Activated CD4-positive, alpha-beta memory T cell treated with anti-CD3 and anti-CD28 coated beads, Interleukin-2, amount 10 ng/mL, durations not matched to agents 7 days and 5 days (primary cell): Measurements from ENCODE around the gene DOCK11. TPM values are rescaled to one million over a fixed set of nuclear protein-coding genes. Genes with fewer than 3 reads are reported as not detected.
A peak's percentile ranks its signal among the peaks of the same experiment; 100 is the strongest.

ENCODE experiments used
- CTCF ChIA-PET: fragments of 350-600 bp; sonication (Branson Sonifier 250); formaldehyde crosslinking; loops from one replicate; lab custom pipeline; 2021; ENCODE audit warnings: antibody characterized with exemption, inconsistent platforms; lab: Charles Lee
- POLR2A ChIA-PET: fragments of 350-600 bp; sonication (Branson Sonifier 250); formaldehyde crosslinking; loops from one replicate; lab custom pipeline; 2021; ENCODE audit warnings: antibody characterized with exemption; lab: Charles Lee
- DNase-seq: peaks from one replicate; pipeline ENCODE4 v3.0.0-alpha.2; 2020
- H3K27ac Mint-ChIP-seq: one replicate; pipeline ENCODE4 v1.8.0; 2021; ENCODE audit warnings: mild to moderate bottlenecking, mixed read lengths
- H3K27me3 Mint-ChIP-seq: one replicate; pipeline ENCODE4 v1.8.0; 2021; ENCODE audit warnings: mixed read lengths
- H3K36me3 Mint-ChIP-seq: one replicate; pipeline ENCODE4 v1.8.0; 2021; ENCODE audit warnings: low read depth, mixed read lengths
- H3K4me1 Mint-ChIP-seq: one replicate; pipeline ENCODE4 v1.8.0; 2021; ENCODE audit warnings: mixed read lengths
- H3K4me3 Mint-ChIP-seq: one replicate; pipeline ENCODE4 v1.8.0; 2021; ENCODE audit warnings: mild to moderate bottlenecking, mixed read lengths
- H3K9me3 Mint-ChIP-seq: one replicate; pipeline ENCODE4 v1.8.0; 2021; ENCODE audit warnings: mixed read lengths
- total RNA-seq, 2 experiments: library from RNA; stranded (reverse); gene quantifications; one replicate each; pipeline ENCODE4 v1.2.3, GENCODE V29; 2021

DOCK11 gene
- total RNA-seq, 2 experiments from 2014 or later = 79.0 to 82.9 TPM

DNA sequence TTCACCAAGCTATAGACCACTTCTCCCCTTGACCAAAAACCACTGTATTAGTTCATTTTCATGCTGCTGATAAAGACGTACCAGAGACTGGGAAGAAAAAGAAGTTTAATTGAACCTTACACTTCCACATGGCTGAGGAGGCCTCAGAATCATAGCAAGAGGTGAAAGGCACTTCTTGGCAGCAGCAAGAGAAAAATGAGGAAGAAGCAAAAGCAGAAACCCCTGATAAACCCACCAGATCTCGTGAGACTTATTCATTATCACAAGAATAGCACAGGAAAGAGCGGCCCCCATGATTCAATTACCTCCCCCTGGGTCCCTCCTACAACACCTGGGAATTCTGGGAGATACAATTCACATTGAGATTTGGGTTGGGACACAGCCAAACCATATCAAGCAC, 97.8 kb downstream of the DOCK11 start:
- POLR2A ChIA-PET = no interaction called here
- no peak for DNase-seq
- H3K27ac Mint-ChIP-seq = no peak overlapping the region
- H3K9me3 Mint-ChIP-seq = no peaks in the 10 kb centered on the region
- H3K27me3 Mint-ChIP-seq = no peaks in the 10 kb centered on the region
- peaks cover 3% of the 10 kb centered on the region for H3K4me1 Mint-ChIP-seq
- CTCF ChIA-PET = no interaction called here
- H3K36me3 Mint-ChIP-seq = peaks cover 60% of the 10 kb centered on the region
- H3K4me3 Mint-ChIP-seq = no peak overlapping the region

GRCh38 chrX:118594697-118595420, 99.2 kb downstream of the DOCK11 start:
- Mint-ChIP-seq H3K9me3 (no peaks in the 10 kb centered on the region), H3K27me3 (no peaks in the 10 kb centered on the region), H3K4me3 (no peak overlapping the region), H3K4me1 (peaks cover 3% of the 10 kb centered on the region), H3K36me3 (peaks cover 56% of the 10 kb centered on the region), H3K27ac (no peak overlapping the region)
- CTCF ChIA-PET = no interaction called here
- POLR2A ChIA-PET = no interaction called here
- no peak for DNase-seq

DNA sequence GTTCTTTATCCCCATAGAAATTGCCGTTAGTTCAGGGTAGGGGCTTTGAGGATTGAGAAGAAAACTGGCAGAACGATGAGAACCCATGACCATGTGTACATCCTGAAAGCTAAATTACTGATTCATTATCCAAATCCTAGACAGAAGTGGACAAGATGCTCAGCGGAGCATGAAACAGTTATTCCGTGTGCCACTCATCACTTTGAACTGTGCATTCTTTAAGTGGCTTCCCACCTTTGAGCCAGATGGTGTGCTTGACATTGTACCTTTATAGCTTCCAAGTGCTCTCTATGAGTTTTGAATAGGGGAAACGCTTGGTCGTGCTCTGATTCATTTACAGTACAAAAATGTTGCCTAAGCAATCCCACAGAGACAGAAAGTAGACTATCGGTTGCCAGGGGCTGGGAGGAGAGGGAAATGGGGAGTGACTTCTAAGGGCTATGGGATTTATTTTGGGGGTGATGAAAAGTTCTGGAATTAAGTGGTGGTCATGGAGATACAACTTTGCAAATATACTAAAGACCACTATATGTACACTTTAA, 100.0 kb downstream of the DOCK11 start:
- Mint-ChIP-seq H3K9me3 (no peaks in the 10 kb centered on the region), H3K4me1 (peaks cover 3% of the 10 kb centered on the region), H3K4me3 (no peak overlapping the region), H3K27ac (no peak overlapping the region), H3K27me3 (no peaks in the 10 kb centered on the region), H3K36me3 (peaks cover 54% of the 10 kb centered on the region)
- ChIA-PET POLR2A (no interaction called here), CTCF (no interaction called here)
- no peak for DNase-seq

DNA sequence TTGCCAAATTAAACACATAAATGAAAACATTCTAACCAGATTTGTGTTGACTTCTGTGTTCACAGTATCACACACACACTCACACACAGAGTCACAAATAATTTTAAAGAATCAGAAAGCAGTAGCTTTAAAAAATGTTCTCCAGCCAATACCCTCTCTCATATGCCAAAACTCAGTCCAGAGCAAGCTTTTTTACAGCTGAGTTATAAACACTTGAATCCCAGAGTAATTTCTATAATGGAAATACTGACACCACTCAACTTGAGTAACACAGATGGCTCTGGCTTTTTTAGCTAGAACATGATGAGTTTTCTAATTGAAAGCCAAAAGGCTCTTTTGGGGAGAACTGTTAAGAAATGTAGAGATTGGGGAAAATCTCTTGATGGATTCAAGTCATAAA, 100.8 kb downstream of the DOCK11 start:
- peaks cover 3% of the 10 kb centered on the region for H3K4me1 Mint-ChIP-seq
- ChIA-PET POLR2A (no interaction called here), CTCF (no interaction called here)
- H3K9me3 Mint-ChIP-seq = no peaks in the 10 kb centered on the region
- DNase-seq = no peak
- H3K27me3 Mint-ChIP-seq = no peaks in the 10 kb centered on the region
- H3K36me3 Mint-ChIP-seq = peaks cover 46% of the 10 kb centered on the region
- no peak overlapping the region for H3K27ac Mint-ChIP-seq
- H3K4me3 Mint-ChIP-seq = no peak overlapping the region

- no peak overlapping the region for H3K4me3 Mint-ChIP-seq
- no peaks in the 10 kb centered on the region for H3K27me3 Mint-ChIP-seq
- no peaks in the 10 kb centered on the region for H3K9me3 Mint-ChIP-seq
- H3K27ac Mint-ChIP-seq = no peak overlapping the region
- H3K4me1 Mint-ChIP-seq = peaks cover 6% of the 10 kb centered on the region
- POLR2A ChIA-PET = no interaction called here
- peak; percentile 16 for DNase-seq
- CTCF ChIA-PET = interaction anchor here (1.0 to 1.3 kb wide), 3 partner anchors 10 to 275 kb away, joined by 3 read pairs; no protein-coding TSS in a partner anchor
- peaks cover 34% of the 10 kb centered on the region for H3K36me3 Mint-ChIP-seq
These were observed 108.4 kb downstream of the DOCK11 start for GRCh38 chrX:118603981-118604380.

GRCh38 chrX:118612290-118612689, 116.7 kb downstream of the DOCK11 start:
- Mint-ChIP-seq H3K4me3 (no peak overlapping the region), H3K36me3 (peaks cover 60% of the 10 kb centered on the region), H3K9me3 (no peaks in the 10 kb centered on the region), H3K27ac (no peak overlapping the region), H3K27me3 (no peaks in the 10 kb centered on the region), H3K4me1 (peaks cover 2% of the 10 kb centered on the region)
- ChIA-PET POLR2A (no interaction called here), CTCF (no interaction called here)
- DNase-seq = no peak

DNA sequence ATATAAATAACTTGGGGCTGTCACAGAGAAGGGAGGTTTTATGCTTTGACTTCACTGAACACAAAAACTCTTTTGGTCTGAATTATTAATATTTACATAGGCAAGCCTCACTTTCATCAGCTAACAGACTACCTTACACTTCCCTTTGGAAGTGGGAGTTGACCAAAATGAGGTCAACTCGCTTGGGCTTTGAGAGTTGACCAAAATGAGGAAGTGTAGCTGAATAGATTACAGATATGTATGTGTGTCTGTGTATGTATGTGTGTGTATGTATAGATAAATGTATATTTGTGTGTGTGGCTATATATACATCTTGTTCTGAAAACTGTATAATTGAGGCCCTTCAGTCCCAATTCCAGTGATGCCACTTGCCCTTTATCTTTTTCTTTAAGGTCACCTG, 118.5 kb downstream of the DOCK11 start:
- CTCF ChIA-PET = interaction anchor here (1.1 to 1.2 kb wide), 2 partner anchors 9 to 13 kb away, joined by 3 read pairs; no protein-coding TSS in a partner anchor
- POLR2A ChIA-PET = no interaction called here

GRCh38 chrX:118615141-118615540, 119.5 kb downstream of the DOCK11 start:
- ChIA-PET CTCF (no interaction called here), POLR2A (no interaction called here)
- Mint-ChIP-seq H3K27me3 (no peaks in the 10 kb centered on the region), H3K9me3 (no peaks in the 10 kb centered on the region), H3K27ac (no peak overlapping the region), H3K4me1 (peaks cover 2% of the 10 kb centered on the region), H3K4me3 (no peak overlapping the region), H3K36me3 (peaks cover 48% of the 10 kb centered on the region)
- no peak for DNase-seq

More for the DNA sequence above, 118.5 kb downstream of the DOCK11 start:
- H3K9me3 Mint-ChIP-seq = no peaks in the 10 kb centered on the region
- H3K4me1 Mint-ChIP-seq = peaks cover 2% of the 10 kb centered on the region
- no peaks in the 10 kb centered on the region for H3K27me3 Mint-ChIP-seq
- H3K36me3 Mint-ChIP-seq = peaks cover 52% of the 10 kb centered on the region
- DNase-seq = no peak
- H3K27ac Mint-ChIP-seq = no peak overlapping the region
- no peak overlapping the region for H3K4me3 Mint-ChIP-seq

GRCh38 chrX:118621081-118621759, 125.6 kb downstream of the DOCK11 start:
- no peak overlapping the region for H3K4me3 Mint-ChIP-seq
- no peaks in the 10 kb centered on the region for H3K9me3 Mint-ChIP-seq
- H3K4me1 Mint-ChIP-seq = no peaks in the 10 kb centered on the region
- peaks cover 20% of the 10 kb centered on the region for H3K36me3 Mint-ChIP-seq
- POLR2A ChIA-PET = no interaction called here
- CTCF ChIA-PET = no interaction called here
- H3K27ac Mint-ChIP-seq = no peak overlapping the region
- H3K27me3 Mint-ChIP-seq = no peaks in the 10 kb centered on the region
- DNase-seq = no peak

DNA sequence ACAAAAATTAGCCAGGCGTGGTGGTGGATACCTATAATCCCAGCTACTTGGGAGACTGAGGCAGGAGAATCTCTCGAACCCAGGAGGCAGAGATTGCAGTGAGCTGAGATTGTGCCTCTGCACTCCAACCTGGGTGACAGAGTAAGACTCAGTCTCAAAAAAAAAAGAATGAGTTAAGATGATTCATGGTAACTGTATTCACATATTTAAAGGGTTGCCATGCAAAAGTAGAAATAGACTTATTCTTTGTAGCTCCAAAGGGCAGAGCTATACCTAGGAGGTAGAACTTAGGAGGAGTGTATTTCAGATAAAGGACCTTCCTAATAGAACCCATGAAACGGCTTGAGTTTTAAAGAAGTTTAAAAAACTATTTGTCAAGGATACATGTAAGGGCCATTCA, 127.4 kb downstream of the DOCK11 start:
- ChIA-PET POLR2A (no interaction called here), CTCF (no interaction called here)
- Mint-ChIP-seq H3K4me1 (no peaks in the 10 kb centered on the region), H3K4me3 (no peak overlapping the region), H3K27me3 (no peaks in the 10 kb centered on the region), H3K27ac (no peak overlapping the region), H3K9me3 (no peaks in the 10 kb centered on the region), H3K36me3 (peaks cover 18% of the 10 kb centered on the region)
- no peak for DNase-seq

- Mint-ChIP-seq H3K36me3 (peaks cover 21% of the 10 kb centered on the region), H3K4me3 (no peak overlapping the region), H3K27me3 (no peaks in the 10 kb centered on the region), H3K4me1 (no peaks in the 10 kb centered on the region), H3K9me3 (no peaks in the 10 kb centered on the region), H3K27ac (no peak overlapping the region)
- ChIA-PET POLR2A (no interaction called here), CTCF (interaction anchor here (1.2 to 1.5 kb wide), 3 partner anchors 10 to 167 kb away, joined by 4 to 6 read pairs (median 5); no protein-coding TSS in a partner anchor)
- DNase-seq = no peak
These were observed 130.7 kb downstream of the DOCK11 start for GRCh38 chrX:118626346-118626745.

DNA sequence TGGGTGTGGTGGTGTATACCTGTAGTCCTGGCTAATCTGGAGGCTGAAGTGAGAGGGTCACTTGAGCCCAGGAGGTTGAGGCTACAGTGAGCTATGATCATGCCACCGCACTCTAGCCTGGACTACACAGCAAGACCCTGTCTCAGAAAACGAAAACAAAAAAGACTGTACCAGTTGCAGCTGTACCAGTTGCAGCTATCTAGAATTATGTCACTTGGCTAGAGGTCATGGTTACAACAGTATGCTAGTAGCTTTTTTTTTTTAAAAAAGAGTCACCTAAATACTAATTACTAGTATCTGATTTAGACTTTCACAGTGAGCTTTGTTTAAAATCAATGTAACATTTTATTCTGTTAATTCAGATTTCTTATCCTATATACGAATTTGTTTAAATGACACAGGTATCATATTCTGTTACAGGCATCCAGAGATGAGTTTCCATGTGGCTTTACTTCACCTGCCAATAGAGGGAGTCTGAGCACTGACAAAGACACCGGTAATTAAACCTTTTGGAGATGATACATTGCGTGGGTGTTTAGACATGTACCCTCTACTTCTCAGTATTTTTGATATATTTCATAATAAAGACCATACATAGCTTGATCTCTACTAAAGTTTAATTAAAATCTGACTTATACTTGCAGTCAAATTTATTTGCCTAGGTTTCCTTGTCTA, 131.6 kb downstream of the DOCK11 start:
- DNase-seq = no peak
- H3K36me3 Mint-ChIP-seq = peaks cover 23% of the 10 kb centered on the region
- no peaks in the 10 kb centered on the region for H3K9me3 Mint-ChIP-seq
- POLR2A ChIA-PET = no interaction called here
- no peaks in the 10 kb centered on the region for H3K27me3 Mint-ChIP-seq
- CTCF ChIA-PET = interaction anchor here (1.2 to 1.5 kb wide), 4 partner anchors 9 to 168 kb away, joined by 3 to 6 read pairs (median 4); no protein-coding TSS in a partner anchor
- H3K4me1 Mint-ChIP-seq = no peaks in the 10 kb centered on the region
- no peak overlapping the region for H3K27ac Mint-ChIP-seq
- H3K4me3 Mint-ChIP-seq = no peak overlapping the region

DNA sequence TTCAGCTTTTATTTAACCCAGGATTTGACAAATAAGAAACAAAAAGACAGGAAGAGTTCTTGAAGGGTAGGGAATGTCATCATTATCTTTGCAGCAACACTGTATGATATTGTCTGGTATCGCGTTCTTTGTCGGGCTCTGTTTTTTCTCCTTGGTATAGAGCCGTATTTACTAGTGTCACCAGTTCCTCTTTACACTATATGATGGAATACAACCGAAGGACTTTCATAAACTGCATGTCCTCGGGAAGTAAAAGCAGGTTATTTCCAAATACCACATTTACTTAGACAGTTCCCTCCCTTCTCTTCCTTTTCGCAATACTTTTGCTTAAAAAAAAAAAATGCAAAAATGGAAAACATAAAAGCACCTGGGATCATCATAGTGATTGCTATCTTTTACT, 135.2 kb downstream of the DOCK11 start:
- no peaks in the 10 kb centered on the region for H3K4me1 Mint-ChIP-seq
- no peak overlapping the region for H3K27ac Mint-ChIP-seq
- no peak for DNase-seq
- H3K4me3 Mint-ChIP-seq = no peak overlapping the region
- ChIA-PET POLR2A (no interaction called here), CTCF (interaction anchor here (0.7 kb wide), 1 partner anchor 29 kb away, joined by 5 read pairs; no protein-coding TSS in a partner anchor)
- H3K27me3 Mint-ChIP-seq = no peaks in the 10 kb centered on the region
- peaks cover 36% of the 10 kb centered on the region for H3K36me3 Mint-ChIP-seq
- H3K9me3 Mint-ChIP-seq = no peaks in the 10 kb centered on the region
